Common myeloid progenitor, CD34-positive (primary cell): Measurements from ENCODE around the gene TBC1D5.

ENCODE experiments used
- CTCF ChIA-PET: fragments of 350-600 bp; sonication (Branson Sonifier 250); formaldehyde crosslinking; loops from one replicate; lab custom pipeline; 2021; ENCODE audit warnings: antibody characterized with exemption; lab: Charles Lee
- POLR2A ChIA-PET: fragments of 350-600 bp; sonication (Branson Sonifier 250); formaldehyde crosslinking; loops from one replicate; lab custom pipeline; 2021; ENCODE audit warnings: antibody characterized with exemption; lab: Charles Lee
- DNase-seq, 3 donors: peaks; one replicate each; pipeline versions ENCODE4 v3.0.0 to v3.0.0-alpha.2; 2013
- H3K27ac ChIP-seq, 2 experiments: 1 replicate in 1 of 2; 2 replicates in 1 of 2; pipeline ENCODE4 v1.7.0; 2013; ENCODE audit warnings: inconsistent platforms in 2 of 2, low read length in 2 of 2, mild to moderate bottlenecking in 2 of 2, low read depth in 1 of 2, moderate library complexity in 1 of 2; ENCODE audit not compliant: severe bottlenecking in 2 of 2, insufficient read depth in 1 of 2, poor library complexity in 1 of 2
- H3K27me3 ChIP-seq, 5 experiments: replicated peaks in 2 of 5; 1 replicate in 3 of 5; 2 replicates in 2 of 5; pipeline versions ENCODE4 v1.6.1 to v1.7.0; 2013; ENCODE audit warnings: low read length in 4 of 5, mild to moderate bottlenecking in 2 of 5, moderate library complexity in 2 of 5, inconsistent platforms in 1 of 5; ENCODE audit not compliant: insufficient read depth in 5 of 5, control insufficient read depth in 4 of 5
- H3K36me3 ChIP-seq, 4 experiments: 1 replicate in 2 of 4; 2 replicates in 2 of 4; pipeline versions ENCODE4 v1.6.1 to v1.7.0; 2013; ENCODE audit warnings: low read length in 3 of 4, control low read depth in 1 of 4, mild to moderate bottlenecking in 1 of 4; ENCODE audit not compliant: control insufficient read depth in 4 of 4, insufficient read depth in 4 of 4
- H3K4me1 ChIP-seq, 4 experiments: 1 replicate in 3 of 4; 2 replicates in 1 of 4; pipeline versions ENCODE4 v1.6.1 to v1.7.1; 2013; ENCODE audit warnings: low read length in 3 of 4, mild to moderate bottlenecking in 3 of 4, control low read depth in 1 of 4, inconsistent platforms in 1 of 4, moderate library complexity in 1 of 4; ENCODE audit not compliant: control insufficient read depth in 4 of 4, insufficient read depth in 4 of 4; ENCODE audit errors: control extremely low read depth in 1 of 4
- H3K4me3 ChIP-seq, 7 experiments: 1 replicate in 4 of 7; 2 replicates in 3 of 7; pipeline versions ENCODE4 v1.5.1 to v1.7.0; 2013; ENCODE audit warnings: mild to moderate bottlenecking in 7 of 7, low read length in 6 of 7, moderate library complexity in 6 of 7, inconsistent platforms in 2 of 7, low read depth in 2 of 7, control low read depth in 1 of 7; ENCODE audit not compliant: insufficient read depth in 4 of 7, control insufficient read depth in 1 of 7; ENCODE audit errors: extremely low read depth in 1 of 7
- H3K9me3 ChIP-seq, 5 experiments: 1 replicate in 4 of 5; 2 replicates in 1 of 5; pipeline versions ENCODE4 v1.6.1 to v1.7.1; 2013; ENCODE audit warnings: low read length in 4 of 5, mild to moderate bottlenecking in 2 of 5, inconsistent platforms in 1 of 5, low read depth in 1 of 5, moderate library complexity in 1 of 5; ENCODE audit not compliant: control insufficient read depth in 4 of 5, insufficient read depth in 2 of 5; ENCODE audit errors: control extremely low read depth in 1 of 5
- WGBS: methylation state at CpG from one replicate; pipeline ENCODE4 v1.1.5; 2013; ENCODE audit not compliant: insufficient coverage; 5-methylcytosine and 5-hydroxymethylcytosine counted together

TBC1D5 gene

GRCh38 chr3:17195856-17196604 is 546.4 kb downstream of the TBC1D5 start:
- H3K4me3 ChIP-seq: no peak overlapping the region
- no peaks in the 10 kb centered on the region for H3K27me3 ChIP-seq
- POLR2A ChIA-PET: interaction anchor here (0.9 kb wide), 1 partner anchor 15 kb away, joined by 3 read pairs; no protein-coding TSS in a partner anchor
- peaks cover 2 to 9% (median 4%) of the 10 kb centered on the region in 4 experiments for H3K36me3 ChIP-seq
- peaks cover 0 to under 1% (median 0%) of the 10 kb centered on the region in 4 experiments for H3K4me1 ChIP-seq
- no peak overlapping the region for H3K27ac ChIP-seq
- H3K9me3 ChIP-seq: no peaks in the 10 kb centered on the region
- 95% methylated on average over 3 of the region's 5 CpGs for WGBS
- CTCF ChIA-PET: interaction anchor here (1.6 to 1.9 kb wide), 2 partner anchors 9 to 11 kb away, joined by 4 to 5 read pairs; no protein-coding TSS in a partner anchor
- peak in 2 of 3 donors; percentile 9 to 25 for DNase-seq

- peak in 1 of 3 donors; percentile 17 for DNase-seq
- ChIA-PET POLR2A (interaction anchor here (0.9 kb wide), 1 partner anchor 14 kb away, joined by 3 read pairs; no protein-coding TSS in a partner anchor), CTCF (interaction anchor here (1.6 to 1.9 kb wide), 2 partner anchors 8 to 10 kb away, joined by 4 to 5 read pairs; no protein-coding TSS in a partner anchor)
- Histone ChIP-seq H3K27me3 (no peaks in the 10 kb centered on the region), H3K27ac (no peak overlapping the region), H3K4me3 (no peak overlapping the region), H3K36me3 (peaks cover 1 to 15% (median 4%) of the 10 kb centered on the region in 4 experiments), H3K9me3 (no peaks in the 10 kb centered on the region), H3K4me1 (peaks cover 0 to 9% (median 2%) of the 10 kb centered on the region in 4 experiments)
- whole genome bisulfite sequencing: 88% methylated on average over 3 of the region's 3 CpGs
These were observed 547.2 kb downstream of the TBC1D5 start for GRCh38 chr3:17195192-17195611.

DNA sequence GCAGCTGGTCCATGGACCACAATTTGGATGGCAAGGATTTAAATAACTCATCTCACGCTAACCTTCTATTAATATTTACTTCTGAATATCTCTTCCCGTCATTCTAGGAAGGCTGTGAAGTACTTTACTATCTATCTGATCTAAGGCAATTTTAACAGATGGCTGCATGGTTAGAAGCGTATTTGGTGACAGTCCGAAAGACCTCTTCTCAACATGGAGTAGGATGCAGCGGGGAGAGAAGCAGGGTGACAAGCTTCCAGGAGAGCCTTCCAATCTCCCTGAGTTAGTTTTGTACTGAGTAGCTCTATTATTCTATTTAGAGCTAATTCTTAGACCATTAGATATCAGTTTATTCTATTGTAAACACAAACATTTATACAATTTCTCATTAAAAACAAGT is 548.3 kb downstream of the TBC1D5 start:
- Histone ChIP-seq H3K27me3 (no peaks in the 10 kb centered on the region), H3K4me1 (peaks cover 0 to 9% (median 2%) of the 10 kb centered on the region in 4 experiments), H3K27ac (no peak overlapping the region), H3K36me3 (peaks cover 0 to 14% (median 4%) of the 10 kb centered on the region in 4 experiments), H3K9me3 (no peaks in the 10 kb centered on the region), H3K4me3 (no peak overlapping the region)
- DNase-seq: no peak
- CTCF ChIA-PET: no interaction called here
- WGBS: 100% methylated on average over 2 of the region's 5 CpGs
- POLR2A ChIA-PET: no interaction called here

- no peak for DNase-seq
- H3K4me1 ChIP-seq: peaks cover 0 to 9% (median 2%) of the 10 kb centered on the region in 4 experiments
- peaks cover 0 to 11% (median 3%) of the 10 kb centered on the region in 4 experiments for H3K36me3 ChIP-seq
- ChIA-PET POLR2A (no interaction called here), CTCF (no interaction called here)
- 83% methylated on average over 1 of the region's 2 CpGs for WGBS
- no peak overlapping the region for H3K4me3 ChIP-seq
- H3K27me3 ChIP-seq: no peaks in the 10 kb centered on the region
- H3K27ac ChIP-seq: no peak overlapping the region
- H3K9me3 ChIP-seq: no peaks in the 10 kb centered on the region
These were observed 549.4 kb downstream of the TBC1D5 start for GRCh38 chr3:17192995-17193394.

DNA sequence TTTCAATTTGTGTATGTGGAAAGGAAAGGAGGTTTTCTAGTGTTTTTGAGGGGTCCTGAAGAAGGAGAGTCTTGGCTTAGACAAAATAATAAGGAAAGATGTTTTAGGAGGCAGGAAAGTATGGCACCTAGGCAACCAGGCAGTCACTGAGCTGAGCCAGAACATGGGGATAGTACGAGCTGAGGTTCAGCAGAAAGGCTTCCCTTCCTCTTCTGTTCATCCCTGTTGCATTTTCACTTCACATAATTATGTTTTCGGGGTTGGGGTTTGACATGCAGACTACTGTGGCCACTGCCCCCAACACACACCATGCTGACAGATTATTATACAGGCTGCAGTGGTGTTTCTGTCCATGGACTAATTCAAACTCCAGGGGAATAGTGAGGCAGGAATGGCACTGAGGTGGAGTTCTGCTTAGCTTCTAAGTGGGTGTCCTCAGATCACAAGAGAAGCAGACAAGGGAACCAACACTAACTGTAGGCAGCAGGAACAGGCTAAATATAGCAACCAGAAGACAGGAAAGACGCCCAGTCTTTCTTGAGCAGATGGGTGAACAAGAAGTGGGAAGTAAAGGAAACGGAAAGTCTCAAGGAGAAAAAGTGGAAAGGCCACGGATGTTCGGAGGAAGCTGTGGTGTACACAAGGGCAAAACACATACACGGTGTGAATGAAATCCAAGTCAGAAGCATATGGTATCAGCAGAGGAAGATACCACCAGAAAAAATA is 551.9 kb downstream of the TBC1D5 start:
- Histone ChIP-seq H3K9me3 (no peaks in the 10 kb centered on the region), H3K4me3 (no peak overlapping the region), H3K27me3 (no peaks in the 10 kb centered on the region), H3K4me1 (peaks cover 0 to 9% (median 2%) of the 10 kb centered on the region in 4 experiments), H3K36me3 (peaks cover 0 to 11% (median 6%) of the 10 kb centered on the region in 4 experiments), H3K27ac (no peak overlapping the region)
- ChIA-PET CTCF (interaction anchor here (1.4 kb wide), 1 partner anchor 10 kb away, joined by 5 read pairs; no protein-coding TSS in a partner anchor), POLR2A (no interaction called here)
- no peak for DNase-seq
- 77% methylated on average over 5 of the region's 7 CpGs for WGBS

GRCh38 chr3:17188378-17188777 is 554.1 kb downstream of the TBC1D5 start:
- DNase-seq: no peak
- Histone ChIP-seq H3K36me3 (peaks cover 4 to 20% (median 15%) of the 10 kb centered on the region in 4 experiments), H3K4me3 (no peak overlapping the region), H3K4me1 (peaks cover 0 to 9% (median 2%) of the 10 kb centered on the region in 4 experiments), H3K27ac (no peak overlapping the region), H3K9me3 (no peaks in the 10 kb centered on the region), H3K27me3 (no peaks in the 10 kb centered on the region)
- ChIA-PET CTCF (interaction anchor here (0.7 kb wide), 1 partner anchor 19 kb away, joined by 3 read pairs; no protein-coding TSS in a partner anchor), POLR2A (no interaction called here)
- WGBS: no CpG with 5 or more reads among the region's 1 CpG
